ENCODE measurements around the gene MBOAT1.

- TF ChIP-seq CTCF (IDR thresholded peaks at IDR 0.05) (no peak), POLR2A (IDR thresholded peaks at IDR 0.05; ENCODE audit: low read length) (no peak), RARB (CRISPR knock-in tag; IDR thresholded peaks at IDR 0.05) (no peak), ZFP36 (IDR thresholded peaks at IDR 0.05; ENCODE audit: borderline replicate concordance, partially characterized antibody) (no peak), HDAC2 (IDR thresholded peaks at IDR 0.05) (no peak), EP300 (IDR thresholded peaks at IDR 0.05) (no peak), REST (IDR thresholded peaks at IDR 0.05) (no peak), MYC (IDR thresholded peaks at IDR 0.05; ENCODE audit: borderline replicate concordance, low read length) (no peak)
These were observed 9.5 kb downstream of the MBOAT1 start for GRCh38 chr6:20202699-20203302.

Measured in A549 (cell line).